ENCODE results near the gene CNOT4.

CNOT4 gene

DNA sequence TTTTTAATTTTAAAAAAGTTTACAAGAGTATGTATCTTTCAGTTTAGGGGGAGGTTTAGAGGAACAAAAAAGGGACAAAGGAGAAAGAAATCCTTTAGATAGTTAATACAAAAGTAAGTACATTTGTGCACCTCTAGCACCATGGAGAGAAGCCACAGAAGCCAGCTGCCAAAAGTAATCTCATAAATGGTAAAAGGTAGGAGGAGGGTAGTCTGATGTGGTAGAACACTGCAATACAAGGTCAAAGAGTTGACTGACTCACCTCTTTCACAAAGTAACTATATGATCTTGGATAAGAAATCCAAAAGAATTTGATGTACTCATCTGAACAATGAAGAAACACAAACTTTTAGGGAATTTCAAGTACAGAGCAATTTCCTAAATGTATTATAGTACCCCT, 68.1 kb downstream of the CNOT4 start:
- no peak overlapping the region for H3K4me3 ChIP-seq (ENCODE audit: low read length)
- no peak for DNase-seq (ENCODE audit: low read depth)
- TF ChIP-seq, protein P1, sequence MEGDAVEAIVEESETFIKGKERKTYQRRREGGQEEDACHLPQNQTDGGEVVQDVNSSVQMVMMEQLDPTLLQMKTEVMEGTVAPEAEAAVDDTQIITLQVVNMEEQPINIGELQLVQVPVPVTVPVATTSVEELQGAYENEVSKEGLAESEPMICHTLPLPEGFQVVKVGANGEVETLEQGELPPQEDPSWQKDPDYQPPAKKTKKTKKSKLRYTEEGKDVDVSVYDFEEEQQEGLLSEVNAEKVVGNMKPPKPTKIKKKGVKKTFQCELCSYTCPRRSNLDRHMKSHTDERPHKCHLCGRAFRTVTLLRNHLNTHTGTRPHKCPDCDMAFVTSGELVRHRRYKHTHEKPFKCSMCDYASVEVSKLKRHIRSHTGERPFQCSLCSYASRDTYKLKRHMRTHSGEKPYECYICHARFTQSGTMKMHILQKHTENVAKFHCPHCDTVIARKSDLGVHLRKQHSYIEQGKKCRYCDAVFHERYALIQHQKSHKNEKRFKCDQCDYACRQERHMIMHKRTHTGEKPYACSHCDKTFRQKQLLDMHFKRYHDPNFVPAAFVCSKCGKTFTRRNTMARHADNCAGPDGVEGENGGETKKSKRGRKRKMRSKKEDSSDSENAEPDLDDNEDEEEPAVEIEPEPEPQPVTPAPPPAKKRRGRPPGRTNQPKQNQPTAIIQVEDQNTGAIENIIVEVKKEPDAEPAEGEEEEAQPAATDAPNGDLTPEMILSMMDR (conservative IDR thresholded peaks at IDR 0.05; ENCODE audit: low read depth, low read length), result no peak

DNA sequence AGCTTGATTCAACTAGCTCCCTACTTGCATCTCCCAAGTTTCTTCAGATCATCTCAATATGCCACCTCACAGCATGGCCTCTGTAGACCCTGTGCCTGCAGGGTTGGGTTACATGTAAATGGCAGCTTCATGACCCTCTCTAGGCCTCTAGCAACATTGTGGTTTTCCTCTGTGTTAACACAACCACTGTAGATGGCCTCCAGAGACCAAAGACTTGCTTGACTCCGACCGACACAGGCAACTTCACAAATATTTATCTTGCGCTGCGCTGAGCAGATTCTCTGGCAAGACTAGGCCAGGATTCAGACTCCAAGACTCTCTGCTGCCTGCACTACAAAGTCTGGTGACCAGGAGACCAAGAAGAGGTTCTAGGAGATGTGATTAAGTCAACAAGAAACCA, 75.9 kb downstream of the CNOT4 start:
- H3K4me3 ChIP-seq (ENCODE audit: low read length), result no peak overlapping the region

DNA sequence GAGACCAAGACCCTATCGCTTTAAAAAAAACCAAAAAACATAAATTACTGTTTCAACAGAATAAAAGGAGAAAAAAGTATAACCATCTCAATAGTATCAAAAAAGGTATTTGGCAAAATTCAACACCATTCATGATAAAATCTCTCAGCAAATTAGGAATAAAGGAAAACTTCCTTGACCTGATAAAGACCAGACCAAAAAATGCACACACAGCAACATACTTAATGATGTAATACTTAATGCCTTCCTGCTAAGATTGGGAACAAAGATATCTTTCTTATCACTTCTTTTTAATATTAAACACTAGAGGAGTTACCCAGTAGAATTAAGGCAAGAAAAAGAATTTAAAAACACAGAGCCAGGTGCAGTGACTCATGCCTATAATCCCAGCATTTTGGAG, 79.3 kb downstream of the CNOT4 start:
- TF ChIP-seq, protein P1 (conservative IDR thresholded peaks at IDR 0.05; ENCODE audit: low read depth, low read length), result no peak
- no peak for DNase-seq (ENCODE audit: low read depth)

More for the DNA sequence above, 75.9 kb downstream of the CNOT4 start:
- TF ChIP-seq, protein P1 (conservative IDR thresholded peaks at IDR 0.05; ENCODE audit: low read depth, low read length), result no peak
- DNase-seq (ENCODE audit: low read depth), result no peak

DNA sequence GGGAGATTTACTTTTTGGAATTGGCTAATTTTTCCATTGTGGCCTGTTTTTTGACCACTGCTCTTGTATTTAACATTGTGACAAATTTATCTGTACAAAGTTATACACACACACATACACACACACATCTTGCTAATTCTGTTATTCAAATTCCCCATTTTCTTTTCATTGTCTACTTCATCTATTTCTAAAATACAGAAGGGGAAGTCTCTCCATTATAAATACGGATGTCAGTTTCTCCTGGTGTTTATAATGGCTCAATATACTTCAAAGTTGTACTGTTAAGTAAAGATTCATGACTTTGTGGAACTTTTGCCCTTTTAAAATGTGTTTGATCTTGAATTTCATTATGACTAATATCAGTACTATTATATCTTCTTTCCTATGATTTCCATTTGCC, 81.0 kb downstream of the CNOT4 start:
- no peak overlapping the region for H3K4me3 ChIP-seq (ENCODE audit: low read length)
- TF ChIP-seq, protein P1 (conservative IDR thresholded peaks at IDR 0.05; ENCODE audit: low read depth, low read length), result no peak
- no peak for DNase-seq (ENCODE audit: low read depth)

More for the DNA sequence above, 79.3 kb downstream of the CNOT4 start:
- no peak overlapping the region for H3K4me3 ChIP-seq (ENCODE audit: low read length)

DNA sequence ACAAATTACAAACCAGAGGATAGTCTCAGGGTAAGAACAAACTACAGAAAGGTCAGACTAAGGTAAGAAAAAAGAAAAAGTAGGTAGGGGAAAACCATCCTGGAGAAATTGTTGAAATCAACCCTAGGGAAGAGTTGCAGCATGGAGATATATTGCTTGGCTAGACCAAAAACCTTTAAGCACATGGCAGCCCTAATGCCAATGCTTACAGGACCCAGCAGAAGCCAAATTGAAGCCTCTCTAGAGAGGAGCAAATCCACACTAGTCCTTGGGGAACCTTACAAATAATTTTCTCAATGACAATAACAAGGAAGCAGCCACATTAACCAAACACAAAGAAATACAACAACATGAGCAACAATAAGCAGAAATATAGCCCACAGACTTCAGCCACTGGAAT, 81.9 kb downstream of the CNOT4 start:
- no peak for DNase-seq (ENCODE audit: low read depth)
- H3K4me3 ChIP-seq (ENCODE audit: low read length), result no peak overlapping the region
- TF ChIP-seq, protein P1 (conservative IDR thresholded peaks at IDR 0.05; ENCODE audit: low read depth, low read length), result no peak

DNA sequence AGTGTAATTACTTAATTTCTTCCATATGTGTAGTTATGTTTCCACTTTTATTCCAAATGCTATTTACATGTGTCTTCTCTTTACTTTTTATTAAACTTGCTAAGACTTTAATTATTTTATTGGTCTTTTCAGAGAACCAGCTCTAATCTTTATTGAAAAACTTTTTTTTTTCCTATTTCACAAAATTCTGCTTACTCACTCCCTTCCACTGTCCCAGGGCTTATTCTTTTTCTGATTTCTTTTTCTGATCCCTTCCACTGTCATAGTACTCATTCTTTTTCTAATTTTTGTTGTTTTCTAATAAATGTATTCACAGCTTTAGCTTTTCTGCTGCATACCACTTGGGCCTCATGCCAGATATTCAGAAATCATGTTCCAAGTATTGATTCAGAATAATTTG, 82.7 kb downstream of the CNOT4 start:
- no peak for DNase-seq (ENCODE audit: low read depth)
- TF ChIP-seq, protein P1 (conservative IDR thresholded peaks at IDR 0.05; ENCODE audit: low read depth, low read length), result no peak
- H3K4me3 ChIP-seq (ENCODE audit: low read length), result no peak overlapping the region

DNA sequence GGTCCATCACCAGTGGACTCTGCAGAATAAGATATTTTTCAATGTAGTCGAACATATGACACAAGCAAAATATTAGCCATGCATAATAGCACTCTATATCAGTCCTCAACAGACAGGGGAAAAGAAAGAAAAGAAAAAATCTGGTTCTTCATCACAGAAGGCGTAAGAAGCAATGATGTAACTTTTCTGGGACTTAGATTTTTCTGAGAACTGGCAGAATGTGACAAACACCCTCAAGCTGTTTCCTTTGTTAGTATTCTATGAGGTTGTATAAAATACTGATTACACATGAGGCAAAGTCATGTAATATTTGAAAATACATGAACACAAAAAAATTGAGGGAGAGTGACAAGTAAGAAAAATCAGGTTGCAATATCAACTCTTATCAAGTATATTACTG, 84.9 kb downstream of the CNOT4 start:
- H3K4me3 ChIP-seq (ENCODE audit: low read length), result no peak overlapping the region
- TF ChIP-seq, protein P1 (conservative IDR thresholded peaks at IDR 0.05; ENCODE audit: low read depth, low read length), result no peak

More for the DNA sequence above, 84.9 kb downstream of the CNOT4 start:
- no peak for DNase-seq (ENCODE audit: low read depth)
